ENCODE results near the gene GPATCH1. TPM values are rescaled to one million over a fixed set of nuclear protein-coding genes. Genes with fewer than 3 reads are reported as not detected.

The GPATCH1 gene
- total and polyA plus RNA-seq, 2 of the 13 experiments (the other 11 are each of a cell fraction or from before 2014, with no cell fraction given): 6.8 to 6.9 TPM

DNA sequence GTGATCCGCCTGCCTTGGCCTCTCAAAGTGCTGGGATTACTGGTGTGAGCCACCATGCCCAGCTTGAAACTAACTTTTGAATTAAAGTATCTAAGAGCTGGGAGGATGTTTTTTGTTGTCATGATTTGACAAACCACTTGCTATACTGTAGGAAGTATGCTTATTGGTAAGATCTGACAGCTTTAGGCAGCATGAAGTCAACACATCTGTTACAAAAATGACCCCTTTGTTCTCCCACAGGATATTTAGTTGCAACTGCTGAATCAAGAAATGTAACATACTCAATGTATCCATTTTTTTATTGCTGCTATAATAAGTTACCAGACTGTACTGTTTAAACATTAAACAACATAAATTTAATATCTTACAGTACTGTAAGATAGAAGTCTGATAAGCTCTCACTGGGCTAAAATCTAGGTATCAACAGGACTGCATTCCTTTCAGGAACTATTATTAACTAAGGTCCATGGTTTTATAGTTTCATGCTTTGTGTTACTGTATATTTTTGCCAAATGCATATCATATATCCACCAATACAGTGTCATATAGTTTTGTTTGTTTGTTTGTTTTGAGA is 90.3 kb downstream of the GPATCH1 start:
- Histone ChIP-seq H3K36me3 (replicated peaks in 1 of 2; ENCODE audit: control insufficient read depth in 1 of 2, insufficient read depth in 2 of 2, low read length in 2 of 2) (no peaks in the 10 kb centered on the region), H3K27me3 (ENCODE audit: control insufficient read depth in 1 of 2, insufficient read depth in 2 of 2, low read length in 2 of 2) (no peaks in the 10 kb centered on the region; a peak in 1 of 5 replicates), H3K27ac (ENCODE audit: extremely low read length, insufficient read depth, low read length) (no peak overlapping the region), H3K9ac (ENCODE audit: insufficient read depth, low read depth, low read length) (no peak overlapping the region), H3K79me2 (ENCODE audit: insufficient read depth, low read length) (peaks cover 7% of the 10 kb centered on the region), H3K4me2 (ENCODE audit: low read depth, low read length) (no peak overlapping the region), H3K4me3 (replicated peaks in 1 of 3; ENCODE audit: insufficient read depth in 1 of 3, low read depth in 2 of 3, low read length in 3 of 3) (no peak overlapping the region), H2AFZ (ENCODE audit: low read length) (no peak overlapping the region), H3K4me1 (ENCODE audit: insufficient read depth, low read length) (peaks cover 49% of the 10 kb centered on the region), H4K20me1 (ENCODE audit: insufficient read depth, low read length) (no peaks in the 10 kb centered on the region), H3K9me3 (ENCODE audit: low read length) (peaks cover 8% of the 10 kb centered on the region)
- no TSS peak for BruUV-seq (replicated peaks)
- FAIRE-seq (no peak), DNase-seq (ENCODE audit: low spot score) (no peak), ATAC-seq (no peak)
- intact Hi-C loops (cut with micrococcal nuclease; ENCODE audit: unreplicated experiment) (no loop called here), in situ Hi-C loops (cut with HindIII; ENCODE audit: extremely low pct_ligation_motif_present, low pct_unique_long_range_greater_than_20kb) (no loop called here)
- POLR2A ChIA-PET: no interaction called here
- WGBS (ENCODE audit: low lambda C conversion rate): 100% methylated on average over 1 of the region's 1 CpG
- TF ChIP-seq ATF7-NPFF (CRISPR knock-in tag; IDR thresholded peaks at IDR 0.05; ENCODE audit: low read depth) (no peak), ZNF407 (CRISPR knock-in tag; IDR thresholded peaks at IDR 0.05; ENCODE audit: not compliant biosample characterization) (no peak), KLF15 (CRISPR knock-in tag; IDR thresholded peaks at IDR 0.05; ENCODE audit: borderline replicate concordance) (no peak), RAD21 (CRISPR knock-in tag; IDR thresholded peaks at IDR 0.05) (no peak)
- CTCF ChIA-PET (ENCODE audit: low intra/inter-chr PET ratio, low total read pairs): no interaction called here
